ENCODE data around the gene ATP2B2. TPM values are rescaled to one million over a fixed set of nuclear protein-coding genes. Genes with fewer than 3 reads are reported as not detected.

ATP2B2 gene
- total RNA-seq, 2 donors from 2014 or later, result 0.06 TPM; not detected in 1

GRCh38 chr3:10532939-10533736, 27.8 kb upstream of the ATP2B2 start:
- DNase-seq, result no peak
- no peak for ATAC-seq
- intact Hi-C loops (cut with DNase I, micrococcal nuclease), result no loop called here

DNA sequence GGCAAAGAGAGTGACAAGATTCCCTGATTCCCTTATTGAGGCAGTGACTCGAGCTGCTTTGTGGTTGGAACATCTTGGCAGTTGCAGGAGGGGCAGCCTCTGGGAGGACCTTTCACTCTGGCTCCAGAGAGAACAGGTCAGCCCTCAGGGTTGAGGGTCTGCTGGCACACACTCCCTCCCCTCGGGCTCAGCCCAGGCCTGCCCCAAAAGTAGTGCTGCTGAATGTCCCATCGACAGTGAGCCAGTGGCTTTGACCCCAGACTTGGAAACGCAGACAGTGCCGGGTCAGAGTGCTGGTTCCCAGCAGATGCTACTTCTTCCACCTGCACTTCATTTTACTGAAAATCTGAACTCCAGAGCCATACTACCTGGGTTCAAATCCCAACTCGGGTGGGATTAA, 25.6 kb upstream of the ATP2B2 start:
- intact Hi-C loops (cut with DNase I, micrococcal nuclease), result no loop called here
- ATAC-seq, result no peak

GRCh38 chr3:10530241-10530640, 24.9 kb upstream of the ATP2B2 start:
- no peak for ATAC-seq
- intact Hi-C loops (cut with DNase I, micrococcal nuclease), result no loop called here
- DNase-seq, result no peak

More for the DNA sequence above, 25.6 kb upstream of the ATP2B2 start:
- DNase-seq, result no peak

- no peak for DNase-seq
- intact Hi-C loops (cut with DNase I, micrococcal nuclease), result no loop called here
- no peak for ATAC-seq
These were observed 24.4 kb upstream of the ATP2B2 start for GRCh38 chr3:10529809-10530208.

DNA sequence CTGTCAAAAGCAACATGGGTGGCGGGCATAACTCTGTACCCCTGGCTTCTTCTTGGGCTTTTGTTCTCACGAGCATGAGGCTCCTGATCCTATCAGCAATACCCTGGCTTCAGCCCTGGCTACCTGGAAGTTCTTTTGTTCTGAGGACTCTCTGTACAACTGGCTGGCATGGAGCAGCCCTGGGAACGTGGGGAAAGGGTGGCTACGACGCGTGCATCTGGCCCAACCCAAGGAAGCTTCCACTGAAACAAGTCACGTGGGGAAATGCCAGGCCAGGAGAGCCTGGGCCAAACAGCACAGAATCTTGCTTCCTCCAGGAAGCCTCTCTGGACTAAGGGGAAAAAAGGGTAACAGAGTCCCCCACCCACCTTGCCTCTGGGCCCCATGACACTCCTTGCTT, 22.7 kb upstream of the ATP2B2 start:
- ATAC-seq (no peak), DNase-seq (no peak)
- intact Hi-C loops (cut with DNase I, micrococcal nuclease), result no loop called here

- DNase-seq, result no peak
- intact Hi-C loops (cut with DNase I, micrococcal nuclease), result no loop called here
- no peak for ATAC-seq
These were observed 22.1 kb upstream of the ATP2B2 start for GRCh38 chr3:10527295-10528001.

DNA sequence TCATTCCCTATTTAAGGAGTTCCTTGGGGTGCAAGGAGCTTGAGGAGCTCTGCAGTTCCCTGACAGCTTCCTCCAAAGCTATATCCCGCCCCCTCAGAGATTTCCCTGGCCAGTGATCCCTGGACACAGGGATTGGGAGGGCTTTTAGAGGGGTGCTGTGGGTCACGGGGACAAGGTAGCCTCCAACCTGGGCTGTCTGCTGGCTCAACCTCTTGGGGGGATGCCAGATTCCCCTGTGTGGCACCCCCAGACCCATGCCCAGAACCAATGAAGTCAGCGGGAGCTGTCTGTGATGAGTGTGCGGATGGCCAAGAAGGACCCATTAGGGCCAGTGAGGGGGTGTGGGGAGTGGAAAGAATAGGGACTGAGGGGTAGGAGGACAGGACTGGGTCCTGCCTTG, 21.0 kb upstream of the ATP2B2 start:
- DNase-seq (no peak), ATAC-seq (no peak)
- intact Hi-C loops (cut with DNase I, micrococcal nuclease), result no loop called here

- no peak for DNase-seq
- intact Hi-C loops (cut with DNase I, micrococcal nuclease), result no loop called here
These were observed 19.5 kb upstream of the ATP2B2 start for GRCh38 chr3:10524799-10525301.

GRCh38 chr3:10524270-10524669, 18.9 kb upstream of the ATP2B2 start:
- intact Hi-C loops (cut with DNase I, micrococcal nuclease), result no loop called here
- DNase-seq, result no peak
- no peak for ATAC-seq

More at GRCh38 chr3:10524799-10525301, 19.5 kb upstream of the ATP2B2 start:
- no peak for ATAC-seq

DNA sequence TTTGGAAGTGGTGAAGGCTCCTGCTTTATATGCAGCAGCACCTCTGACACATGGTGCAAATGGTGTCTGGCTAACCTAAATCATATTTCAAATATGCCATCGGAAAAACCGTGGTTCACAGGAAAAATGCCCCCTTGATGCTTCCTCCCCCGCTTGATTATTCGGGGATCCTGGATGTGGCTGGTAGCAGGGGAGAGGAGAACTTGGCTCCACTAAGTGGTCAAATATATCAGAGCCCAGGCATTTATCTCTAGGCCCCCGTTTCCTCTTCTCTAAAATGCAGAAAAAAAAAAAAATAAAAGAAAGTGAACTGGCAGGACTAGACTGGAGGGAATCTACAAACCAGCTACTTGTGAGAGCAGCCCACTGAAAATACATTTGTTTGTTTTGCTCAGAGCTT, 18.2 kb upstream of the ATP2B2 start:
- DNase-seq (no peak), ATAC-seq (no peak)
- intact Hi-C loops (cut with DNase I, micrococcal nuclease), result no loop called here

DNA sequence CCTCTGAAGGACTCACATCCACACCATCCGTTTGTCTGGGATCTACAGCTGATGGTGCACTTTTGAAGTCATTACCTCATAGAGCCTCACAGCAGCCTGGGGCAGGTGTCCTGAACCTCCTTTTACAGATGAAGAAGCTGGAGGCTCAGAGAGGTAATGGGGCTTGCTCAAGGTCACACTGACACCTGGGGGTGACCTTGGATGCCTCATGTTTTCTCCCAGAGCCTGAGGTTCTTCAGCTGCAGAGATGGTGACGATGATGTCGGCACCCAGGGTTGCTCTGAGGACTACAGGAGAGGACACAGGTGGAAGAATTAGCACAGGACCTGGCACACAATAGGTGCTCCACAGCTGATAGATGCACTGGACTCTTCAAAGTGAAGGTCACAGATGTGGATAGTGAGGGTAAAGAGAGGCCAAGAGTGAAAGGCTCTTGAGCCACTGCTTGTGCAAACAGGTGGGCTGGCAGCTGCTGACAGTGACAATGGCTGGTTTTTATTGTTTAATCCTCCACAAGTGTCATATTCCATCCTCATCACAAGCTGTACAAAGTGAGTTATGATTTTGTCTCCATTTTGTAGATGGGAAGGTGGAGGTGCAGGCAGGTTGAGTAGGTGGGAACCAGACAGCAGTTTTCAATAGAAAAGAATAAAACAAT, 17.4 kb upstream of the ATP2B2 start:
- intact Hi-C loops (cut with DNase I, micrococcal nuclease), result no loop called here
- no peak for DNase-seq
- no peak for ATAC-seq

- intact Hi-C loops (cut with DNase I, micrococcal nuclease), result no loop called here
- ATAC-seq (no peak), DNase-seq (no peak)
These were observed 16.5 kb upstream of the ATP2B2 start for GRCh38 chr3:10521772-10522441.

DNA sequence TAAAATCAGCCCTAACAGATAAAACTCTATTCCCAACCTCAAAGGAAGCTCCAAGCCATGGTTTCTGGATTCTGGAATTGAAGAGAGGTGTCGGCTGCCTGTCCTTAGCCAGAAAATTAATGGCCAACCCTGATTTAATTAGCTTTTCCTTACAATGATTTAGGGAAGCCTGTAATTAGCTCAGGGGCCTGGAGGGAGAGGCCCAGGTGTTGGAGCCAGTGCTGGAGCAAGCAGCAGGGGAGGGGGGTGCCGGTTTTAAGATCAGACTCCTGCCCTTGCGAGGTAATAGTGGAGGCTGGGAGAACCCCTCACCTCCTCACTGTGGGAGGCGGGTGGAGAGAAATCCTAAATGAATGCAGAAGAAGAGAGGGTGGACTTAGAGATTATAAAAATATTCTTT, 14.7 kb upstream of the ATP2B2 start:
- intact Hi-C loops (cut with DNase I, micrococcal nuclease), result no loop called here
- ATAC-seq (no peak), DNase-seq (no peak)

GRCh38 chr3:10519236-10519635, 13.8 kb upstream of the ATP2B2 start:
- no peak for ATAC-seq
- intact Hi-C loops (cut with DNase I, micrococcal nuclease), result no loop called here
- no peak for DNase-seq

- ATAC-seq, result no peak
- DNase-seq, result no peak
- intact Hi-C loops (cut with DNase I, micrococcal nuclease), result no loop called here
These were observed 13.2 kb upstream of the ATP2B2 start for GRCh38 chr3:10518506-10519150.

DNA sequence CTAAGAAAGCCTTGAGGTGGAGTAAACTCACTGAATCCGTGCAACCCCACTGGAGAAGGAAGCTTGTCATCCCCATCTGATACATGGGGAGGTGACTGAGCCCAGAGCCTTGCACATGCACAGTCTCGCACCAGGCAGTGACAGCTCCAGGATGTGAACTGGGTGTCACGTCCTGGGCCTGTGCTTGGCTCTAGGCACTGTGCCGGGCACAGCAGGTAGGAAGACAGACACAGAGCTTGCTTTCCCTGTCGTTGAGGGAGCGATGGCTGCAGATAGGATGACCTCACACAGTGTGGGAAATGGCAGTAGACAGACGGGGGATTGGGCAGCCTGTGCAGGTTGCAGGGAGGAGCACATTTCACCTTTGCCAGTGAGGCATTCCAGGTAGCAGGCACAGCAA, 12.2 kb upstream of the ATP2B2 start:
- DNase-seq (no peak), ATAC-seq (no peak)
- intact Hi-C loops (cut with DNase I, micrococcal nuclease), result no loop called here

GRCh38 chr3:10516544-10517452, 11.4 kb upstream of the ATP2B2 start:
- DNase-seq (no peak), ATAC-seq (no peak)
- intact Hi-C loops (cut with DNase I, micrococcal nuclease), result no loop called here

Data from left colon (tissue), 2 donors.